NCI-H2227 (cell line): ENCODE measurements around the gene ZNF317.
"Not testable (repeated sequence)": the region's sequence is repeated elsewhere in the genome, so short reads cannot be mapped to it uniquely, and the experiment has no call there.

Experiments used
- DNase-seq: peaks from one replicate; lab custom pipeline; 2025; ENCODE audit not compliant: unreplicated experiment; lab: John Stamatoyannopoulos, UW

Gene ZNF317

DNA sequence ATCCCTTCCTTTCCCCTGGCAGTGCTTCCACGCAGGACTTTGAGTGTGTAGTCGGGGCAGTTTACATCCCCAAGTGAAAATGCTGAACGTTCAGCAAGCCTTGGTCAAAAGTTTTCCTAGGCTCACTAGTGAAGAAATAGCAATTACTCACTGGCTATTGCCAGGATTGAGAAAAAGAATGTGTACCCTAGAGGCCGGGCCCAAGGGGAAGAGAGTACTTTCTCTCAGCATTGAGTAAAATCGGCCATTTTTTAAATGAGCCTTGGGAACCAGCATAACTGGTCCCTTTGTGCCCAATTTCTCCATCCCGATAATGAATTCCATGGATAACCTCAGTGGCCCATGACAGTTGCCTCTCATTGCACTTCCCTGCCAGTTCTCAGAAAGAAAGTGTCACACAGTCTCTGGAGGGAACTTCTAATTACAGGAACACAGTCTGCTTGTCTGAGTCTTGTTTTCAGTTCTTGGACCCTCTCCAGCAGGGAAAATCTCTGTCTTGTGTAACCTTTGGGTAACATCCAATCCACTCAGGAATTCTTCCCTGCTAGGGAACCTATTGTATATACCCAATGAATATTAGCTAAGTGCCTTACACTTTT lies 31.3 kb downstream of the ZNF317 start:
- DNase-seq: no peak

DNA sequence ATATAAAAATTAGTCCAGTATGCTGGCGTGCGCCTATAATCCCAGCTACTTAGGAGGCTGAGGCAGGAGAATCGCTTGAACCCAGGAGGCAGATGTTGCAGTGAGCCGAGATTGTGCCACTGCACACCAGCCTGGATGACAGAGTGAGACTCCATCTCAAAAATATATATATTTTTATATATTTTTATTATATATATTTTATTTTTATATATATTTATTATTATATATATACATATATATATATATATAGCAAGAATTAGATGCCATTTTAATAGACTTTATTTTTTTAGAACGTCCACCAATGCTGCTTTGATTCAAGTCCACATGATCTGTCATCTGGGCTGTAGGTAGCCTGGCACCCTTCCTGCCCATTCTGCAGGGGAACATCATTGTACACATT lies 35.1 kb downstream of the ZNF317 start:
- DNase-seq: no peak

DNA sequence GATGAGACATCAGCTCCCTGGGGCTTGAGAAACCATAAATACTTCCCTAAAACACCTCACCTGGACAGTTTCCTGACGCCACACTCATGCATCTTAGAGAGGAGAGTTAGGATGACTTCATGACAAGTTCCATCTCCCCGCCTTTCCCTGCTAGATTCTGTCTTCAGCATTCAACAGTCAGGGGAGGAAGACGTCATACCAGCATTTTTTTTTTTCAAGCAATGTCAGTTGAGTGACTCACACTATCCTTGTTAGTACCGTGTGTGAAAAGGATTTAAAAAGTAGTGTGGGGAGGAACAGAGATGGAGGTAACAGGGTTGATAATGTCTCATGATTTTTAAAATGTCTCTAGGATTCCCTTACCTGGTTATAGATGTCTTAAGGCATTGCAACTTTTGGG lies 38.7 kb downstream of the ZNF317 start, which contains the start of gene OR7D2:
TSS of gene OR7D2 (plus strand) at position 79 of the 400 bp plus-strand sequence. CDS start 6,803 bp downstream, outside the sequence.
- no peak for DNase-seq

DNA sequence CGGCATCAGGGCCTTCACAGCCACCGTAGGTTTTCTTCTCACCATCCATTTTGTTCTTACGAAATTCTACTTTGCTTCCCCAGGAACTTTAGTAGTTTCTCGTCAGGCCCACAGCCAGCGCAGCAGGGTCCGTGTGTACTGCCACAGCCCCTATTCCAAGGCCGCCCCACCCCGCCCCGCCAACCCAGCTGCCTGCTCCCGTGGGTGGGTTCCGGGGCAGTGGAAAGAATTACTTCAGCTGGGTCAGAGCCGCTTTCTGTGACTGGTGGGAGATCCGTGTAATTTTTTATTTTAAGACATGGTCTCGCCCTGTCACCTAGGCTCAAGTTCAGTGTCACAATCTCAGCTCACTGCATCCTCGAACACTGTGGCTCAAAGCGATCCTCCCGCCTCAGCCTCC lies 42.8 kb downstream of the ZNF317 start:
- DNase-seq: no peak

DNA sequence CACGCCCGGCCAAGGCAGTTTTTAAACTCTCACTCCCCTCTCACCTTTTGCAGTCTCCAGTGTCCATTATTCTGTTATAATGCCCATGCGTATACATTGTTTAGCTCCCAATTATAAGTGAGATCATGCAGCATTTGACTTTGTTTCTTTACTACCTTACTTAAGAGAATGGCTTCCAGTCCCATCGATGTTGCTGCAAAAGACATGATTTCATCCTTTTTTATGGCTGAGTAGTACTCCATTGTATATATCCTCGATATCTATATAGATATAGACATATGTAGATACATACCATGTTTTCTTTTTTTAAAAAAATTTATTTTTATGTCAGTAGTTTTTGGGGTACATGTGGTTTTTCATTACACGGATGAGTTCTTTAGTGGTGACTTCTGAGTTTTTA lies 47.0 kb downstream of the ZNF317 start:
- DNase-seq: no peak

DNA sequence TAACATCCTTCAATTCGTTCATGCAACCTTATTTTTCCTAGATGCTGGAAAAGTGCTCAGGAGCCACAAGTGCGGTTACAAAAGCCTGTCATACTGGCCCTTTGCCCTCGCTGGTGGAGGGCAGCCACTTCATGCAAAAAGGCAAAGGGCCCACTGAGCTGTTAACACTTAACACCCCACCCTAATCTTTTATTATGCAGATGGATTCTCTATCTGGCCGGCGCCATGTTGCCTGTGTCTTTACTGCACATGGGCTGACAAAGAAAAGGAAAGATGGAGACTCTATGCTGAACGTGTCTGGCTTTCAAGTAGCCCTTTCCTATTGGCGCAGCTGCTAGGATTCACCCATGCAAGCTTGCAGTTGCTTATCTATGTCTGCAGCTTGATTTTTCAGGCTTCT lies 49.3 kb downstream of the ZNF317 start:
- DNase-seq: no peak

DNA sequence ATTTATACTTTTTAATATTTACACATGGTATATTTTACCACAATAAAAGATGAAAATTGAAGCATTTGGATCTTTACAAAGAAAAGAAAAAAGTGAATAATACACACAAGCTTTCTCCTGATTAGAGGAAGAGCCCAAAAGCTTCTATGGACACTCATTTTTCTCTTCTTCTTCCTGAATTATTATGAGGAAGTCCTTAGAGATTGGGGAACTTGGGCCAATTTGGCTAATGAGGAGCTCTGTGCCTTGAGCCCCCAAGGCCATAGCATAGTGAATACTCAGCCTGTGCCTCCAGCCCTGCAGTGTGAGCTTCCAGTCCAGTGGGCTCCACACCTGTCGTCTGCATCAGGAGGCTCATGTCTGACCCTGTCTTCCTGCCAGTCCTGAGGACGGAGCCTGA lies 57.8 kb downstream of the ZNF317 start:
- not testable (repeated sequence) for DNase-seq

DNA sequence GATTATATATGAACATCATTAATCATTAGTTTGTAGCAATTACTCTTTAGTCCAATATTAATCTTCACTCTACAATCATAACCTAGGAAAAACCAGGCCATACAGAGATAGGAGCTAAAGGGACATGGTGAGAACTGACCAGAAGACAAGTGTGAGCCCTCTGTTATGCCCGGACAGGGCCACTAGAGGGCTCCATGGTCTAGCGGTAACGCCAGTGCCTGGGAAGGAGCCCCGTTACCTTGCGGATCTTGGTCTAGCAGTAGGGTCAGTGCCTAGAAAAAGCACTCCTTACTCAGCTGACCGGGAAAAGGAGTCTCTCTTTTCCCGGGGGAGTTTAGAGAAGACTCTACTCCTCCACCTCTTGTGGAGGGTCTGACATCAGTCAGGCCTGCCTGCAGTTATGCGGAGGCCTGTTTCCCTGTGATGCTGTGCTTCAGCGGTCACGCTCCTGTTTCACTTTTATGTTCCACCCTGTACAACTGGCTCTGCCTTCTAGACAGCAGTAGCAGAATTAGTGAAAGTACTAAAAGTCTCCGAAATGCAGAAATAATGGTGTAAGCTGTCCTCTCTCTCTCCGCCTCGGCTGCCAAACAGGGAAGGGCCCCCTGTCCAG lies 65.4 kb downstream of the ZNF317 start:
- DNase-seq: peak; percentile 62
